Activated T-cell treated with anti-CD3 and anti-CD28 coated beads, Interleukin-2, amount 50 U/mL, for 72 hours (primary cell): ENCODE measurements around the gene EPB41. TPM values are rescaled to one million over a fixed set of nuclear protein-coding genes. Genes with fewer than 3 reads are reported as not detected.
A peak's percentile ranks its signal among the peaks of the same experiment; 100 is the strongest.
"Not testable (repeated sequence)": the region's sequence is repeated elsewhere in the genome, so short reads cannot be mapped to it uniquely, and the experiment has no call there.

Source experiments
- ATAC-seq, 2 donors: fragments of 150-1000 bp; cut with Tn5 transposase; replicated peaks in 1 of 2; 2 replicates each; pipeline ENCODE4 v1.10.0; 2021; ENCODE audit warnings: moderate library complexity in 2 of 2, mild to moderate bottlenecking in 1 of 2
- DNase-seq, 2 donors: peaks; one replicate each; pipeline ENCODE4 v3.0.0; 2021 to 2022; ENCODE audit warnings: mixed read lengths in 1 of 2
- H3K27ac Mint-ChIP-seq: one replicate; pipeline ENCODE4 v1.8.0; 2022; ENCODE audit warnings: mild to moderate bottlenecking, moderate library complexity, mixed read lengths
- H3K27me3 Mint-ChIP-seq: one replicate; pipeline ENCODE4 v1.8.0; 2022; ENCODE audit warnings: low read depth, mixed read lengths
- H3K36me3 Mint-ChIP-seq, 2 donors: one replicate each; pipeline ENCODE4 v1.8.0; 2022; ENCODE audit warnings: mixed read lengths in 2 of 2, mild to moderate bottlenecking in 1 of 2; ENCODE audit not compliant: insufficient read depth in 2 of 2
- H3K4me1 Mint-ChIP-seq: one replicate; pipeline ENCODE4 v1.8.0; 2022; ENCODE audit warnings: low read depth, mixed read lengths
- H3K4me3 Mint-ChIP-seq, 2 donors: one replicate each; pipeline ENCODE4 v1.8.0; 2022; ENCODE audit warnings: mild to moderate bottlenecking in 2 of 2, mixed read lengths in 2 of 2, moderate library complexity in 2 of 2
- H3K9me3 Mint-ChIP-seq, 2 donors: one replicate each; pipeline ENCODE4 v1.8.0; 2022; ENCODE audit warnings: mixed read lengths in 2 of 2
- total RNA-seq, 2 donors: library from RNA; stranded (reverse); gene quantifications; one replicate each; pipeline ENCODE4 v1.2.3, GENCODE V29; 2022

EPB41 gene
- total RNA-seq, 2 donors from 2014 or later = 73.3 to 109 TPM

DNA sequence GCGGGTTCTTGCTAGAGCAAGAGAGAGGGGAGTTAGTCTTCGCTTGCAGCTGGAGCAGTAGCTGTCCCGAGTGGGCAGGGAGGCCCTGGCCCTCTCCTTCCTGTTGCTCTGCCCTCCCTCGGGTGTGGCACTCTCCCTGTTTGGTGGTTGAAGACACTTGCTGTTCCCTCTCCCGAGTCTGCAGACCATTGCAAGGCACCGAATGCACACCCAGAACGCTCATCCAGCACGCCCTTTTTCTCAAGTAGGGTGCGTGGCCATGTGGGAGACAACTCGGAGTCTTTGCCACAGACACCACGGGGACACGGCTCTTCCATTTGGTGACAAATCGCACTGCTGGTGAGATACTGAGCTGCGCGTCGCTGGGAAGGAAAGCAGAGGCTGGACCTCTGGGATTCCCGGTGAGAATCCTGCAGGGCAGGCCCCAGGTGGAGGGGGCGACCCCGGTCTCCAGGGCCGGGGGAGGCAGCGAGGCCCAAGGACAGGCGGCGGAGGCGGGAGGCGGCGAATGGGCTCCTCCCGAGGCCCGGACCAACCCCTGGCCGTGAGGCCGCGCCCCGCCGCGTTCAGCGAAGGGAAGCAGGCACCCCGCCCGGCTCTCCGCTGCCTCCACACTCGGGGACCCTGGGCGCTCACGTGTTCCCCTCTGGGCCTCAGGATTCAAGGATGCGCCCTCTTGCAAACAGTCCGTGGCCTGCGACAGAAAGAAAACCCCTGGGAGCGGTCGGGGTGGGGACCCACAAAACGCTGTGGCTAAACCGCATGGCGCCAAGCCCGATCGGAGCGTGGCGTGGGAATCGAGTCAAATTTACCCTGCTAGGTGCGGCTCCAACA lies 219.7 kb downstream of the EPB41 start:
- Mint-ChIP-seq H3K27ac (no peak overlapping the region), H3K27me3 (peaks cover 5% of the 10 kb centered on the region), H3K9me3 (no peaks in the 10 kb centered on the region), H3K4me1 (no peaks in the 10 kb centered on the region), H3K4me3 (peak overlapping the region in 1 of 2 donors; percentile 17), H3K36me3 (no peaks in the 10 kb centered on the region)
- ATAC-seq (peak; percentile 23 to 30), DNase-seq (no peak)

DNA sequence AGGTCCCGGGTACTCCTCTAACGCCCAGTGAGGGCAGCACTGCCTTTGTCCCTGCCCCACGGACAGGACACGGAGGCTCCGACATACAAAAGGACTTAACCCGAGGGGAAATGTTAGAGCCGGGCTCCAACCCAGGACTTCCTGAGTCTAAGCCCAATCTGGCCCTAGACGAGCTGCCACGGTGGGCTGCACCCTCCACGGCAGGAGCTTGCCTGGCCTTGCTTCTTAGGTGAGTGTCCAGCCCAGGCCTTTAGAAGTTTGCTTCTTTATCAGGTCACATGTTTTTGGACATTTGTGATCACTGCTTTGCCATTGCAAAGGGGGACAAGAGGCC lies 220.3 kb downstream of the EPB41 start:
- Mint-ChIP-seq H3K27ac (no peak overlapping the region), H3K4me3 (peak overlapping the region in 1 of 2 donors; percentile 17), H3K36me3 (no peaks in the 10 kb centered on the region), H3K9me3 (no peaks in the 10 kb centered on the region), H3K27me3 (peaks cover 5% of the 10 kb centered on the region), H3K4me1 (no peaks in the 10 kb centered on the region)
- DNase-seq (no peak), ATAC-seq (peak in 1 of 2 donors; percentile 5)

DNA sequence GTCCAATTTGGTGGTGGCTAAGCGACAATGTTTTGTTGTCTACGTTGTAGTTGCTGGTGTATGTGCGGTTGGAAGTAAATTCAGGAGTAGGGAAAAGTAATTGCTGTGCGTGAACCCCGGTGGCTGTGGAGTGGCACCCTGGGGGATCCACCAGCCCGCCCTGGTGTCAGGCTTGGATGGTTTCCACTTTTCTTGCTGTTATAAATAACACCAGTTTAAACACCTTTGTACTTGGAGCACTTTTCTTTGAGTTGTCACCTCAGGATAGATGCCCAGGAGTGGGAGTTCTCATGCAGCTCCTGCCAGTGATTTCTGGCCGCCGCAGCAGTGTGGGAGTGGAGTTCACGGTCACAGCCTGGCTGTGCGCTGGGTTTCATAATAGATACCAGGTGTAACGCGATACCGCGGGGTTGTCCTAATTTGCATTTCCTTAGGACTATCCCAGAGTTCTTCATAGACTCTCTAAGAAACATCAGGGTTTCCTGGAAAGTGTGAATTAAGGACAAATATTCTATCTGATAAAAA lies 222.1 kb downstream of the EPB41 start:
- H3K36me3 Mint-ChIP-seq = no peaks in the 10 kb centered on the region
- no peaks in the 10 kb centered on the region for H3K4me1 Mint-ChIP-seq
- ATAC-seq = no peak
- H3K9me3 Mint-ChIP-seq = no peaks in the 10 kb centered on the region
- DNase-seq = no peak
- peaks cover 5% of the 10 kb centered on the region for H3K27me3 Mint-ChIP-seq
- H3K4me3 Mint-ChIP-seq = no peak overlapping the region
- H3K27ac Mint-ChIP-seq = no peak overlapping the region

DNA sequence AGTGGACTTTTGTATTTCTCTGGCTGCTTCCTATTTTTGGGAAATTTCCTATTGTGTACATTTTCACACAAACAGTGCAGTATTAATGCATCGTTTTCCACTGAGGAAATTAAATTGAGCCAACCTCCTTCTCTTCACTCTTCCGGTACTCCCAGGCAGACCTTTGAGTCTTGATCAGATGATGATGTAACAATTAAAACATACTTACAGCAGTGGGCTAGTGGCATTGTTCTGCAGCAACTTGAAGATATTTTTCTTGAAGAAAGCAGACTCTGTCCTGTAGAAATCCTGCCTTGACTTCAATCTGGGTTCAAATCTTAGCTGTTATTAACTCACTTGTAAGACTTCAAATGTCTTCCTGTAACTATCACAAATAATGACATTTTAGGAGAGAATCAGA lies 228.3 kb downstream of the EPB41 start:
- ATAC-seq = no peak
- H3K27me3 Mint-ChIP-seq = no peaks in the 10 kb centered on the region

DNA sequence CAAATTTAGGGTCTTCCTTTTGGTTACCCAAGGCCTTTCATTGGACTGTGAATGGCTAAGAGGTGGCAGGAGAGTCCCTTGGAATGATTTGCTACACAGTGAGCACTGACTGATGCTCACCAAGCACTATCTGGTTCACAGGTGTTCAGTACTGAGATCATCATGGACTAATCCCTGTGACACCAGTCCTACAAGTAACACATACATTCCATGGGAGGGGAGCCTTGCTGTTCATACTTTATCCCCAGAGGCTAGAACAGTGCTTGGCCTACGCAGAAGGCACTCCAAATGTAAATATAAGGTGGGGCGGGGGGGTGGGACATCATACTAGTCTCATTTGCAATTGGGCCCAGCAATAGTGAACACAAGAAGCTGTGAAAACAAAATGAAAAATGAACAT lies 229.8 kb downstream of the EPB41 start:
- Mint-ChIP-seq H3K36me3 (peaks cover 15 to 36% of the 10 kb centered on the region in 2 donors), H3K9me3 (no peaks in the 10 kb centered on the region), H3K4me1 (no peaks in the 10 kb centered on the region), H3K27ac (no peak overlapping the region), H3K4me3 (no peak overlapping the region), H3K27me3 (no peaks in the 10 kb centered on the region)
- DNase-seq (no peak), ATAC-seq (no peak)

More for the DNA sequence above, 228.3 kb downstream of the EPB41 start:
- Mint-ChIP-seq H3K9me3 (no peaks in the 10 kb centered on the region), H3K27ac (no peak overlapping the region), H3K4me3 (no peak overlapping the region), H3K36me3 (peaks cover 4 to 24% of the 10 kb centered on the region in 2 donors), H3K4me1 (no peaks in the 10 kb centered on the region)
- no peak for DNase-seq

DNA sequence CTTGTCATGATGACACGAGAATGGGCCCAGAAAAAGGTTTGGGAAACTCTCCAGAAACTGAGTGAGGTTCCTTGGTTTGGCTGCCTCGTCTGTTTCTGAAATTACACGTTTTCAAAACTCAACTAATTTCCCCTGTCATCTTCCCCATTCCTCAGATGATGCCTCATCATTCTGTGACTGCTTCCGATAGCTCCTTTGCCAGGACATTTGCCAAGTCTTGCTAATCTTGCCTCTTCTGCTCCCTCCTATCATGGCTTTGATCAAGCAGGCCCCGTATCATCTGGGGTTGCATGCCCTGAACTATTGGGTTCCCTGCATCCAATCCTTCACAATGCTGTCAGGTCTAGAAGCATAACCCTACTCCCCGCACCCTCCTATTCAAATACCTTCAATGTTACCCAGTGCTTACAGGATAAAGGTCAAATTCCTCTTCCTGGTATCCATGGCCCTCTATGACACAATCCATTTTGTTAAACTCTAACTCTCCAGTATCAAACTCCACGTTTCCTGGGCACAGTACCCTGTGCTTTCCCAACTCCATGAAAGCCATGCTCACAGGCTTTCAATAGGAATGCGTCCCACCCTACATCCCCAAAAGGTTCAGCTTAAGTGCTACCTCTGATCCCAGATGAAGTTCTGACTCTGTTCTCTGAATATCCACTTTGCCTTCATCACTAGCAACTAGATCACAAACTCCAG lies 231.5 kb downstream of the EPB41 start:
- H3K27me3 Mint-ChIP-seq = no peaks in the 10 kb centered on the region
- no peaks in the 10 kb centered on the region for H3K4me1 Mint-ChIP-seq
- H3K36me3 Mint-ChIP-seq = peaks cover 19 to 51% of the 10 kb centered on the region in 2 donors
- no peak overlapping the region for H3K4me3 Mint-ChIP-seq
- H3K9me3 Mint-ChIP-seq = no peaks in the 10 kb centered on the region
- no peak overlapping the region for H3K27ac Mint-ChIP-seq
- ATAC-seq (no peak), DNase-seq (no peak)

DNA sequence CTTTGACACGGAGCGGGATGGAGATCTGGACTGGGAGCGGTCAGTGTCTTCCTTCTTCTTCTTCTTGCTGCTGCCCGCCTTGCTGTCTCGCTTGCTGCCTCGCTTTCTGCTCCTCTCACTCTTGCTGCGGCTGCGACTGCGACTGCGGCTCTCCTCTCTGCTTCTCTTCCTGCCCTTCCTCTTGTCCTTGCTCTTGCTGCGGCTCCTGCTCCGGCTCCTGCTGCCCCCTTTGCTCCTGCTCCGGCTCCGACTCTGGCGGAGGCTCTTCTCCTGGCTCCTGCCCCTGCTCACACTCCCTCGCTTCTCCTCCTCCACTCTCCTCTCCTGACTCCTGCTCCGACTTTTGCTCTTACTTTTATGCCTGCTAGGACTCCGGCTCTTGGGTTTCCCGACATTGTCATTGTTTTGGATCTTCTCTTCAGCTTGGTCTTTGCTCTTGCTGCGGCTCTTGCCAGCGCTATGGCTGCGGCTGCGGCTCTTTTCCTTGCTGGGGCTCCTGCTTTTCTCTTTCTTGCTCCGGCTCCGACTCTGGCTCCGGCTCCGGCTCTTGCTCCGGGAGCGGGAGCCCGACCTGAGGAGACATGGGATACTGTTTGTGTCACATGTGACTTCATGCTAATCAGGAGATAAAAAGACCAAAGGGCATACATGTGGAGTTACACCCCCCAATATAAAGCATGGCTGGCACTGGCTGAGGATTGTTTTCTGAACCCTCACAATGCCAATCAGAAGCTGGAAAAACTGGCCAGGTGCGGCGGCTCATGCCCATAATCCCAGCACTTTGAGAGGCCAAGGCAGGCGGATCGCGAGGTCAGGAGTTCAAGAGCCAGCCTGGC lies 234.5 kb downstream of the EPB41 start:
- ATAC-seq = no peak
- H3K4me1 Mint-ChIP-seq = no peaks in the 10 kb centered on the region
- H3K36me3 Mint-ChIP-seq = peaks cover 19 to 70% of the 10 kb centered on the region in 2 donors
- no peak overlapping the region for H3K27ac Mint-ChIP-seq
- no peak for DNase-seq
- no peak overlapping the region for H3K4me3 Mint-ChIP-seq
- no peaks in the 10 kb centered on the region for H3K27me3 Mint-ChIP-seq
- no peaks in the 10 kb centered on the region for H3K9me3 Mint-ChIP-seq

DNA sequence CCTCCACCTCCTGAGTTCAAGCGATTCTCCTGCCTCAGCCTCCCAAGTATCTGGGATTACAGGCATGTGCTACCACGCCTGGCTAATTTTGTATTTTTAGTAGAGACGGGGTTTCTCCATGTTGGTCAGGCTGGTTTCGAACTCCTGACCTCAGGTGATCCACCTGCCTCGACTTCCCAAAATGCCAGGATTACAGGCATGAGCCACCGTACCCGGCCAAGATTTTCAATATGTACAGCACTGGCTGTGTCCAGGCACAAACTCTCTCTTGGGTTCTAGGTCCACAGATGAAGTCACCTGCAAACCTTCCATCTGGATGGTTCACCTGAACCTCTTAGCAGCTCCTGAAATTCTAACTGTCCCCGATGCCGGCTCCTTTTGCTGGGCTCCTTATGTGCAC lies 236.0 kb downstream of the EPB41 start:
- H3K36me3 Mint-ChIP-seq = peaks cover 19 to 71% of the 10 kb centered on the region in 2 donors
- not testable (repeated sequence) for H3K27ac Mint-ChIP-seq, DNase-seq, H3K9me3 Mint-ChIP-seq, H3K27me3 Mint-ChIP-seq, ATAC-seq, H3K4me3 Mint-ChIP-seq, H3K4me1 Mint-ChIP-seq

DNA sequence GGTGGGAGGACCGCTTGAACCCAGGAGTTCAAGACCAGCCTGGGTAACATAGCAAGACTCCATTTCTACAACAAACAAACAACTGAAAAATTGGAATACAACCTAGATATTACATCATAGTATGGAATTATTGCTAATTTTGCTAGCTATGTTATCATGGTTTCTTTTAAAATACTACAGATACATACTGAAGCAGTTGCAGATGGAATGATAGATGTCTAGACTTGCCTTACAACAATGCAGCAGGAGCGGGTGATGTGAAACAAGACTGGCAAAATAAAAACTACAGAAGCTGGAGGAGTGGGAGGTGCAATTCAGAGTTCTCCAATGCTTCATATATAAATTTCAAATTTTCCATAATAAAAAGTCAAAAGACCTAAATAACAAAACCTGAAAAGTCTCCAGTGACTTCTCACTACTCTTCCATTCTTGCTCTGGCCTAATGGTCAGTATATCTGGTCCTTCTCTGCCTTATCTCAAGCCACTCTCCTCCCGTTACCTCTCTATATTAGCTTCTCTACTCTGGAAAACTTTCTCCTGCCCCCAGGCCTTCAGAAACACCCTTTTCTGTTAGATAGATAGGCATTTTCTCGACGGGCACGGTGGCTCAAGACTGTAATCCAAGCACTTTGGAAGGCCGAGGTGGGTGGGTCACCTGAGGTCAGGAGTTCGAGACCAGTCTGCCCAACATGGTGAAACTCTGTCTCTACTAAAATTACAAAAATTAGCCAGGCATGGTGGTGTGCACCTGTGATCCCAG lies 237.9 kb downstream of the EPB41 start:
- DNase-seq (no peak), ATAC-seq (no peak)
- no peak overlapping the region for H3K4me3 Mint-ChIP-seq
- H3K36me3 Mint-ChIP-seq = peaks cover 16 to 63% of the 10 kb centered on the region in 2 donors
- no peaks in the 10 kb centered on the region for H3K9me3 Mint-ChIP-seq
- no peak overlapping the region for H3K27ac Mint-ChIP-seq
- H3K4me1 Mint-ChIP-seq = no peaks in the 10 kb centered on the region
- no peaks in the 10 kb centered on the region for H3K27me3 Mint-ChIP-seq

DNA sequence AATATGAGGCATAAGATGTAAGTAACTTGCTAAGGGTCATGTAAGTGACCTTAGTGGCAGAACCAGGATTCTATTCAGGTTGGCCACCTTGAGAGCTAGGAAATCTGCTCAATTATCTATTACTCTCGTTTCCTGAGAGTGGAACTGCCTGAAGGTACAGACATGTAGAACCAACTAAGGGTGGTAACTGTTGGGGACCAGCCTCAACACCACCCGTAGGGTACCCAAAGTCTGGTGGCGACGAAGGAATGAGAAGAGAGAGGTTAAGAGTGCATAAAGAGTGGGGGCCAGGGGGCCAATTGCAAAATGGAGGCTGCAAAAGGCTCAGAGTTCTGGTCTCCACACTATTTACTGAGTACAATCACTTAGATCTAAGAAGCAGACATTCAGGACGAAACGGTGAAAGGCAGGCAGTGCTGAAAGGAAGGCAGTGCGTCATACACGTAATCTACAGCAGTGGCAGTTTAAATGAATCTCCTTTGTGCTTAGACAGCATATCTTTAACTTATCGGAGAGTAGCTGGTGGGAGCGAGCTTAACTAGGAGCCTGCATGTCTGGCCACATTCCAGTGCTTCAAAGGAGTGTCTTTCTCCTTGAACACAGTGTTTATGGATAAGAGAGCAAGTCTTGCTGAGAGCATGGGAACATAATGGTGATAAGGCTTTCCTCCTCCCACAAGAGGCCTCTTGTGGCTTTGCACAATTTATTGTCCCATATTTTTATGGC lies 242.3 kb downstream of the EPB41 start:
- H3K9me3 Mint-ChIP-seq = no peaks in the 10 kb centered on the region
- no peak overlapping the region for H3K27ac Mint-ChIP-seq
- H3K36me3 Mint-ChIP-seq = peaks cover 6 to 36% of the 10 kb centered on the region in 2 donors
- H3K4me3 Mint-ChIP-seq = no peak overlapping the region
- ATAC-seq (no peak), DNase-seq (no peak)
- H3K27me3 Mint-ChIP-seq = no peaks in the 10 kb centered on the region
- H3K4me1 Mint-ChIP-seq = no peaks in the 10 kb centered on the region

DNA sequence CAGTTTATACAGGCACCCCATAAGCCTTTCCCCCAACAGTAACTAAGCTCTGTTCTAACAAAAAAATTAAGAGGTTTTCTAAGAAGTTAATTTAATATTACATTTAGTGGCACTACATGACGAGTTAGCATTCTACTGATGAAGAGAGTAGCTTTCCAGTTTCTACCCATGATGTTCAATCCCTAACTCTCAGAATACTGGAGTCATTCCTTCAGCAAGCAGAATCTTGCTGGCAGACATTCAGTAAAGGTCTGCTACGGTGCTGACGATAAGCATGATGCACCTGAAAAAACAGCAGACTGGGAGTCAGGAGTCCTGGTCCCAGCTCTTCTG lies 242.9 kb downstream of the EPB41 start:
- H3K4me1 Mint-ChIP-seq = no peaks in the 10 kb centered on the region
- peaks cover 6 to 32% of the 10 kb centered on the region in 2 donors for H3K36me3 Mint-ChIP-seq
- no peak overlapping the region for H3K27ac Mint-ChIP-seq
- no peaks in the 10 kb centered on the region for H3K27me3 Mint-ChIP-seq
- ATAC-seq (no peak), DNase-seq (no peak)
- no peaks in the 10 kb centered on the region for H3K9me3 Mint-ChIP-seq
- H3K4me3 Mint-ChIP-seq = no peak overlapping the region

DNA sequence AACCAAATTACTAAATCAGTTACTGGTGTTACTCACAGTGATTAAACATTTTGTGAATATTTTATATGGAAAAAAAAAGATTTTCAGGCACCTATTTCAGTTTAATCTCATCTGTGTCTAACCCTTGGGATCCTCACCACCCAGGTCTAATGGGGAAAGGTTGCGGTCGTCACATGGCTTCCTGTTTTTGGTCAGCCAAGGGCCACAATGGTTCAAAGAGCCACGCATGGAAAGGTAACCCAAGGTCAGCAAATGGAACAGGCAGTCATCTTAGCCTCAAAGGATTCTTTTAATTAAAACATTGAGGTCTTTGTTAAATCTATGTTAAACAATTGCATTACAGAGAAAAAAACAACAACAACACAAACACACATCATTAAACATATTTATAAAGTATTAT lies 245.4 kb downstream of the EPB41 start:
- Mint-ChIP-seq H3K36me3 (peaks cover 8 to 29% of the 10 kb centered on the region in 2 donors), H3K27ac (no peak overlapping the region)

More for the DNA sequence above, 245.4 kb downstream of the EPB41 start:
- DNase-seq (no peak), ATAC-seq (no peak)
- Mint-ChIP-seq H3K9me3 (no peaks in the 10 kb centered on the region), H3K4me1 (peaks cover 11% of the 10 kb centered on the region), H3K4me3 (no peak overlapping the region), H3K27me3 (no peaks in the 10 kb centered on the region)
